IMR-90 (cell line): ENCODE measurements around the gene OTOGL. TPM values are rescaled to one million over a fixed set of nuclear protein-coding genes. Genes with fewer than 3 reads are reported as not detected.

ENCODE experiments used
- ATAC-seq: fragments of 200-7000 bp; cut with Tn5 transposase; 2 replicates; pipeline ENCODE4 v1.9.1; 2020; ENCODE audit warnings: low read depth, mild to moderate bottlenecking, moderate library complexity
- BruUV-seq: library from RNA; stranded (reverse); fragments of 400-500 nt; replicated peaks from 2 replicates; lab custom pipeline; 2021; lab: Mats Ljungman, UMichigan
- CTCF ChIA-PET: fragments of 300-600 bp; formaldehyde crosslinking; extraction: SDS; loops from one replicate; lab custom pipeline; 2021; ENCODE audit warnings: antibody characterized with exemption; lab: Yijun Ruan, JAX
- POLR2A ChIA-PET: fragments of 300-600 bp; sonication (Branson Sonifier 250); formaldehyde crosslinking; loops from one replicate; lab custom pipeline; 2022; ENCODE audit warnings: antibody characterized with exemption; ENCODE audit not compliant: unreplicated experiment; lab: Charles Lee
- DNase-seq: peaks from one replicate; pipeline ENCODE4 v3.0.0; 2013
- H2AFZ ChIP-seq: replicated peaks from 2 replicates; pipeline ENCODE3; 2013; ENCODE audit warnings: low read length, mild to moderate bottlenecking; ENCODE audit not compliant: poor library complexity
- H2AK5ac ChIP-seq: 2 replicates; pipeline ENCODE4 v1.6.1; 2013; ENCODE audit warnings: low read depth, low read length, inconsistent platforms
- H2AK9ac ChIP-seq: replicated peaks from 2 replicates; pipeline ENCODE3; 2013; ENCODE audit warnings: mild to moderate bottlenecking, low read depth, low read length, moderate library complexity; ENCODE audit not compliant: poor library complexity
- H2BK120ac ChIP-seq: 2 replicates; pipeline ENCODE4 v1.6.1; 2013; ENCODE audit warnings: low read depth, low read length, inconsistent platforms
- H2BK15ac ChIP-seq: 3 replicates; pipeline ENCODE4 v1.6.1; 2013; ENCODE audit warnings: low read depth, low read length, inconsistent platforms
- H2BK20ac ChIP-seq: 2 replicates; pipeline ENCODE4 v1.6.1; 2013; ENCODE audit warnings: low read depth, mild to moderate bottlenecking, inconsistent platforms, low read length, moderate library complexity
- H2BK5ac ChIP-seq: 2 replicates; pipeline ENCODE4 v1.6.1; 2013; ENCODE audit warnings: mild to moderate bottlenecking, low read depth, low read length, inconsistent platforms; ENCODE audit not compliant: poor library complexity, severe bottlenecking
- H3K14ac ChIP-seq: replicated peaks from 2 replicates; pipeline ENCODE4 v1.6.1; 2013; ENCODE audit warnings: low read depth, low read length, inconsistent platforms
- H3K18ac ChIP-seq: 2 replicates; pipeline ENCODE4 v1.6.1; 2013; ENCODE audit warnings: low read depth, low read length, control low read depth
- H3K23ac ChIP-seq: 2 replicates; pipeline ENCODE4 v1.6.1; 2013; ENCODE audit warnings: low read depth, low read length, inconsistent platforms
- H3K27ac ChIP-seq: 2 replicates; pipeline ENCODE4 v1.5.1; 2013; ENCODE audit warnings: mild to moderate bottlenecking, control low read depth, low read length; ENCODE audit not compliant: insufficient read depth
- H3K27me3 ChIP-seq: 2 replicates; pipeline ENCODE4 v1.6.1; 2013; ENCODE audit warnings: low read length; ENCODE audit not compliant: control insufficient read depth, insufficient read depth
- H3K36me3 ChIP-seq: 2 replicates; pipeline ENCODE4 v1.6.1; 2013; ENCODE audit warnings: low read length, mixed read lengths; ENCODE audit not compliant: control insufficient read depth, insufficient read depth
- H3K4ac ChIP-seq: 2 replicates; pipeline ENCODE4 v1.6.1; 2013; ENCODE audit warnings: low read depth, low read length, inconsistent platforms
- H3K4me1 ChIP-seq: 2 replicates; pipeline ENCODE4 v1.6.1; 2013; ENCODE audit warnings: low read length, mixed read lengths; ENCODE audit not compliant: control insufficient read depth, insufficient read depth
- H3K4me2 ChIP-seq: 2 replicates; pipeline ENCODE4 v1.6.1; 2013; ENCODE audit warnings: low read depth, mild to moderate bottlenecking, control low read depth, low read length, moderate library complexity
- H3K4me3 ChIP-seq: 2 replicates; pipeline ENCODE4 v1.5.1; 2013; ENCODE audit warnings: low read depth, mild to moderate bottlenecking, control low read depth, low read length, moderate library complexity; ENCODE audit not compliant: insufficient read depth
- H3K56ac ChIP-seq: 2 replicates; pipeline ENCODE4 v1.6.1; 2013; ENCODE audit warnings: low read length, inconsistent platforms; ENCODE audit not compliant: insufficient read depth; ENCODE audit errors: extremely low read depth
- H3K79me1 ChIP-seq, 2 experiments: 2 replicates each; pipeline ENCODE4 v1.6.1; 2013; ENCODE audit warnings: low read length in 2 of 2, inconsistent platforms in 1 of 2, low read depth in 1 of 2
- H3K9ac ChIP-seq: 2 replicates; pipeline ENCODE4 v1.6.1; 2013; ENCODE audit warnings: low read depth, low read length, control low read depth
- H3K9me1 ChIP-seq: 2 replicates; pipeline ENCODE4 v1.6.1; 2013; ENCODE audit warnings: low read length, inconsistent platforms; ENCODE audit not compliant: insufficient read depth
- H3K9me3 ChIP-seq: 2 replicates; pipeline ENCODE4 v1.6.1; 2013; ENCODE audit warnings: low read length; ENCODE audit not compliant: control insufficient read depth, insufficient read depth
- H4K20me1 ChIP-seq: 2 replicates; pipeline ENCODE4 v1.6.1; 2013; ENCODE audit warnings: low read length, inconsistent platforms; ENCODE audit not compliant: insufficient read depth
- H4K5ac ChIP-seq: 2 replicates; pipeline ENCODE4 v1.6.1; 2013; ENCODE audit warnings: mild to moderate bottlenecking, low read depth, low read length, control low read depth
- H4K8ac ChIP-seq, 2 experiments: 2 replicates each; pipeline ENCODE4 v1.6.1; 2013; ENCODE audit warnings: low read depth in 2 of 2, low read length in 2 of 2, control low read depth in 1 of 2, inconsistent platforms in 1 of 2
- H4K91ac ChIP-seq: 2 replicates; pipeline ENCODE4 v1.6.1; 2013; ENCODE audit warnings: low read depth, low read length, inconsistent platforms; ENCODE audit not compliant: insufficient read depth
- CEBPB ChIP-seq: IDR thresholded peaks from 2 replicates; pipeline ENCODE4 v1.6.1; 2012; ENCODE audit warnings: low read depth, low read length, improper control_type of control experiment
- POLR2A ChIP-seq: IDR thresholded peaks from 2 replicates; pipeline ENCODE4 v1.6.1; 2012; ENCODE audit warnings: mild to moderate bottlenecking, low read depth, low read length
- RCOR1 ChIP-seq: IDR thresholded peaks from 2 replicates; pipeline ENCODE4 v1.6.1; 2012; ENCODE audit warnings: mild to moderate bottlenecking, low read length, improper control_type of control experiment; ENCODE audit not compliant: insufficient replicate concordance
- WGBS, 2 experiments: methylation state at CpG; one replicate each; pipeline versions ENCODE4 v1.1.5 to v1.1.7; 2013; ENCODE audit warnings: missing lambda C conversion rate in 2 of 2; ENCODE audit not compliant: insufficient read length in 1 of 2; ENCODE audit errors: extremely low coverage in 2 of 2; 5-methylcytosine and 5-hydroxymethylcytosine counted together
- dilution Hi-C: fragments of 300-500 bp; cut with HindIII; formaldehyde crosslinking; loops from one replicate; pipeline ENCODE4 v1.14.3; 2018; ENCODE audit warnings: low sequenced_read_pairs; ENCODE audit not compliant: unreplicated experiment
- in situ Hi-C: fragments of 300-500 bp; cut with MboI; formaldehyde crosslinking; loops from 3 replicates; pipeline ENCODE4 v1.14.3; 2019; ENCODE audit warnings: low sequenced_read_pairs, inconsistent platforms, mixed read lengths
- intact Hi-C: fragments of 100-400 bp; cut with micrococcal nuclease; formaldehyde crosslinking; loops from 2 replicates; pipeline ENCODE4 v1.10.0; 2022
- polyA plus RNA-seq, 3 experiments: library from polyadenylated mRNA; depleted of rRNA; stranded (reverse); fragments of >200 nt; gene quantifications; 2 replicates each; pipeline ENCODE4 v1.2.3, GENCODE V29; 2012; ENCODE audit warnings: low replicate concordance in 1 of 3
- total RNA-seq: library from RNA; depleted of rRNA; stranded (reverse); fragments of >200 nt; gene quantifications from 2 replicates; pipeline ENCODE4 v1.2.3, GENCODE V29; 2012
- TF ChIP-seq, protein P1 (sequence below): conservative IDR thresholded peaks from 2 replicates; pipeline ENCODE4 v1.5.1; 2012; ENCODE audit warnings: mild to moderate bottlenecking, low read depth, low read length, improper control_type of control experiment

The OTOGL gene
- total and polyA plus RNA-seq, 2 of the 4 experiments (the other 2 are of a cell fraction), result 0.10 to 0.18 TPM

GRCh38 chr12:80064269-80064668 lies 35.1 kb upstream of the OTOGL start:
- Histone ChIP-seq H2BK5ac (peak overlapping the region; percentile 46), H3K79me1 (no peaks in the 10 kb centered on the region), H2AK5ac (no peak overlapping the region), H2BK15ac (no peak overlapping the region; the same call in 2 of the 3 replicates), H3K9me1 (no peaks in the 10 kb centered on the region), H2AK9ac (no peak overlapping the region), H3K18ac (peak overlapping the region; percentile 85; the same call in 1 of the 2 replicates), H3K4me1 (peaks cover 3% of the 10 kb centered on the region; the same call in 1 of the 2 replicates), H2BK20ac (no peak overlapping the region), H3K36me3 (no peaks in the 10 kb centered on the region), H3K4ac (no peak overlapping the region), H3K4me3 (no peak overlapping the region), H4K8ac (peak overlapping the region in 1 of 2 experiments; percentile 47; a peak in 2 of 4 replicates), H3K27me3 (no peaks in the 10 kb centered on the region), H4K20me1 (no peaks in the 10 kb centered on the region), H4K5ac (peak overlapping the region; percentile 67; the same call in 1 of the 2 replicates), H2AFZ (no peak overlapping the region), H3K9ac (no peak overlapping the region), H3K14ac (no peak overlapping the region), H2BK120ac (peak overlapping the region; percentile 13; the same call in 1 of the 2 replicates), H3K23ac (no peak overlapping the region), H3K27ac (no peak overlapping the region), H3K4me2 (peak overlapping the region; percentile 57; the same call in 1 of the 2 replicates), H4K91ac (no peak overlapping the region), H3K56ac (no peak overlapping the region), H3K9me3 (no peaks in the 10 kb centered on the region)
- BruUV-seq, result no TSS peak
- in situ Hi-C loops, result no loop called here
- DNase-seq (peak; percentile 92), ATAC-seq (peak; percentile 88)
- ChIA-PET CTCF (interaction anchor here (0.6 kb wide), 1 partner anchor 123 kb away, joined by 3 read pairs; no protein-coding TSS in a partner anchor), POLR2A (no interaction called here)
- no CpG with 5 or more reads among the region's 3 CpGs for WGBS, 2 experiments
- TF ChIP-seq CEBPB (peak; percentile 95), POLR2A (no peak), RCOR1 (no peak)
- TF ChIP-seq, protein P1, sequence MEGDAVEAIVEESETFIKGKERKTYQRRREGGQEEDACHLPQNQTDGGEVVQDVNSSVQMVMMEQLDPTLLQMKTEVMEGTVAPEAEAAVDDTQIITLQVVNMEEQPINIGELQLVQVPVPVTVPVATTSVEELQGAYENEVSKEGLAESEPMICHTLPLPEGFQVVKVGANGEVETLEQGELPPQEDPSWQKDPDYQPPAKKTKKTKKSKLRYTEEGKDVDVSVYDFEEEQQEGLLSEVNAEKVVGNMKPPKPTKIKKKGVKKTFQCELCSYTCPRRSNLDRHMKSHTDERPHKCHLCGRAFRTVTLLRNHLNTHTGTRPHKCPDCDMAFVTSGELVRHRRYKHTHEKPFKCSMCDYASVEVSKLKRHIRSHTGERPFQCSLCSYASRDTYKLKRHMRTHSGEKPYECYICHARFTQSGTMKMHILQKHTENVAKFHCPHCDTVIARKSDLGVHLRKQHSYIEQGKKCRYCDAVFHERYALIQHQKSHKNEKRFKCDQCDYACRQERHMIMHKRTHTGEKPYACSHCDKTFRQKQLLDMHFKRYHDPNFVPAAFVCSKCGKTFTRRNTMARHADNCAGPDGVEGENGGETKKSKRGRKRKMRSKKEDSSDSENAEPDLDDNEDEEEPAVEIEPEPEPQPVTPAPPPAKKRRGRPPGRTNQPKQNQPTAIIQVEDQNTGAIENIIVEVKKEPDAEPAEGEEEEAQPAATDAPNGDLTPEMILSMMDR, result no peak
- intact Hi-C loops, result no loop called here
- dilution Hi-C loops, result no loop called here
